Loucy (cell line): ENCODE data around the gene THOC6.

ENCODE experiments used
- H2AFZ ChIP-seq: fragments of 200-600 bp; sonication (generic); 2 replicates; pipeline ENCODE4 v1.6.0; 2016; ENCODE audit warnings: antibody characterized with exemption, mild to moderate bottlenecking, low read length, moderate library complexity
- H3F3A ChIP-seq: fragments of 200-600 bp; 2 replicates; pipeline ENCODE4 v1.6.0; 2016; ENCODE audit warnings: antibody characterized with exemption, low read depth, mild to moderate bottlenecking
- H3K27me3 ChIP-seq: fragments of 200-600 bp; sonication (generic); 2 replicates; pipeline ENCODE4 v1.6.1; 2014; ENCODE audit warnings: low read length, mild to moderate bottlenecking; ENCODE audit not compliant: insufficient read depth, poor library complexity, severe bottlenecking
- H3K36me3 ChIP-seq: fragments of 200-600 bp; sonication (generic); 2 replicates; pipeline ENCODE4 v1.6.1; 2016; ENCODE audit warnings: low read length; ENCODE audit not compliant: insufficient read depth
- H3K4me1 ChIP-seq: fragments of 200-600 bp; sonication (generic); 2 replicates; pipeline ENCODE4 v1.5.1; 2014; ENCODE audit warnings: low read length, mild to moderate bottlenecking; ENCODE audit not compliant: insufficient read depth, poor library complexity, severe bottlenecking
- H3K4me2 ChIP-seq: fragments of 200-600 bp; sonication (generic); 2 replicates; pipeline ENCODE4 v1.6.0; 2014; ENCODE audit warnings: antibody characterized with exemption, low read length, low read depth, mild to moderate bottlenecking; ENCODE audit not compliant: poor library complexity, severe bottlenecking
- H3K4me3 ChIP-seq: fragments of 200-600 bp; sonication (generic); 2 replicates; pipeline ENCODE4 v1.5.1; 2014; ENCODE audit warnings: low read length, mild to moderate bottlenecking, mixed read lengths; ENCODE audit not compliant: poor library complexity, severe bottlenecking
- H3K79me2 ChIP-seq: fragments of 200-600 bp; sonication (generic); 2 replicates; pipeline ENCODE4 v1.6.1; 2014; ENCODE audit warnings: low read length; ENCODE audit not compliant: insufficient read depth
- H3K9ac ChIP-seq: fragments of 200-600 bp; sonication (generic); 2 replicates; pipeline ENCODE4 v1.6.0; 2014; ENCODE audit warnings: mild to moderate bottlenecking, low read depth, low read length, moderate library complexity; ENCODE audit not compliant: poor library complexity, severe bottlenecking
- H3K9me2 ChIP-seq: fragments of 200-600 bp; sonication (generic); replicated peaks from 2 replicates; pipeline ENCODE4 v1.6.1; 2016; ENCODE audit warnings: low read depth, low read length, mixed read lengths
- H3K9me3 ChIP-seq: fragments of 200-600 bp; sonication (generic); 2 replicates; pipeline ENCODE4 v1.6.1; 2014; ENCODE audit warnings: mild to moderate bottlenecking, antibody characterized with exemption, low read length, low read depth; ENCODE audit not compliant: insufficient read depth
- H4K20me1 ChIP-seq: fragments of 200-600 bp; sonication (generic); 2 replicates; pipeline ENCODE4 v1.6.0; 2014; ENCODE audit warnings: antibody characterized with exemption, low read length, mild to moderate bottlenecking; ENCODE audit not compliant: insufficient read depth, poor library complexity, severe bottlenecking
- CTCF ChIP-seq: fragments of 200-600 bp; sonication (generic); conservative IDR thresholded peaks from 2 replicates; pipeline ENCODE4 v1.5.1; 2014; ENCODE audit warnings: mild to moderate bottlenecking, antibody characterized with exemption, low read length
- EZH2phosphoT487 ChIP-seq: fragments of 200-600 bp; IDR thresholded peaks from 2 replicates; pipeline ENCODE4 v1.6.1; 2018; ENCODE audit warnings: antibody characterized with exemption, mild to moderate bottlenecking, moderate library complexity, borderline replicate concordance

THOC6 gene

DNA sequence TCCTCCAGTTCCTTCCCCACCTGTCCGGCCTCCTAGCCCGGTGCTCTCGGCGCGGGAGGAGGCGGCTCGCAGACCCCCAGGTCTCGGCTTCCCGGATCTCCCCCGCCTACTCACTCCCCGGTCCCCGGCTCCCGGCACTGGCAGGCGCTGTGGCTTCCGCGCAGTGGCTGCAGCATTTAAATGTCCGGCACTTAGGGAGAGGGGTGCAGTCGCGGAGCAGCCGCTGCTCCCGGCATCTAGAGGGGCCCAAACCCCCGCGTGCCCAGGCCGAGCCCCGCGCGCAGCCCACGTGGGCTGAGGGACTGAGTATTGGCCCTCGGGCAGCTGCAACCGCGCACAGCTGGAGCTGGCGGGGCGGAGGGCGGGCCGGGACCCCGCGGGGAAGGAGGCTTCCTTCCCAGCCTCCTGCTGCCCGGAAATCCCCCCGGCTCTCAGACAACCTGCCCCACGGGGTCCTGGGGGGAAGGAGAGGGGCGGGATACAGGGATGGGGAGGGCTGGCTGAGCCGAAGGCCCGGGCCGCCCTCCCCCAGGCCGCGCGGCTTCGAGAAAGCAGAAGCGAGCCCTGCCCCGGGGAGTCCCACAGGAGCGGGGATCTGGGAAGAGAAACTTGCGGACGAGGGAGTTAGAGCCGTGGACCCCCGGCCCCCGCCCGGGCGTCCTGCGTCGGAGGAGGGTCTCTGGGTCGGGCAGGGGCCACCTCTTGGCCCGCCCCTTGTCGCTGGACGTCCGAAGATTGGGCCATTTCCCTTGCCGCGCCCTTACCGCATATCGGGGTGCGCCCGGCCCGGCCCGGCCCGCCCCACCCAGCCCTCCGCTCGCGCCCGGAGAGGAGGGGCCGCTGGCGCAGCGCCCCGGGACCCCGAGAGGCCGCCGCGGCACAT is 22.2 kb downstream of the THOC6 start, which contains the start of gene MMP25:
TSS of gene MMP25 (plus strand) at position 804 of the 883 bp plus-strand sequence. CDS start 357 bp downstream, outside the sequence.
- no peaks in the 10 kb centered on the region for H3F3A ChIP-seq
- H3K9ac ChIP-seq = no peak within 1 kb of the TSS
- H3K36me3 ChIP-seq = no peaks in the 10 kb centered on the region
- H2AFZ ChIP-seq = no peak within 1 kb of the TSS
- H3K9me3 ChIP-seq = no peaks in the 10 kb centered on the region
- H3K9me2 ChIP-seq = no peaks in the 10 kb centered on the region
- H3K4me2 ChIP-seq = peak within 1 kb of the TSS; percentile 46
- H3K79me2 ChIP-seq = no peaks in the 10 kb centered on the region
- no peaks in the 10 kb centered on the region for H3K27me3 ChIP-seq
- no peaks in the 10 kb centered on the region for H4K20me1 ChIP-seq
- peak within 1 kb of the TSS; percentile 54 for H3K4me3 ChIP-seq
- TF ChIP-seq CTCF (no peak), EZH2phosphoT487 (no peak)
- H3K4me1 ChIP-seq = no peaks in the 10 kb centered on the region

GRCh38 chr16:3046641-3047386 is 23.0 kb downstream of the THOC6 start:
- no peaks in the 10 kb centered on the region for H3F3A ChIP-seq
- no peak for TF ChIP-seq CTCF
- TF ChIP-seq EZH2phosphoT487 = no peak
- no peak overlapping the region for H3K9ac ChIP-seq
- no peak overlapping the region for H2AFZ ChIP-seq
- no peaks in the 10 kb centered on the region for H3K79me2 ChIP-seq
- H3K4me3 ChIP-seq = no peak overlapping the region
- no peaks in the 10 kb centered on the region for H4K20me1 ChIP-seq
- no peaks in the 10 kb centered on the region for H3K9me3 ChIP-seq
- no peaks in the 10 kb centered on the region for H3K36me3 ChIP-seq
- H3K9me2 ChIP-seq = no peaks in the 10 kb centered on the region
- no peaks in the 10 kb centered on the region for H3K27me3 ChIP-seq
- no peaks in the 10 kb centered on the region for H3K4me1 ChIP-seq
- no peak overlapping the region for H3K4me2 ChIP-seq

DNA sequence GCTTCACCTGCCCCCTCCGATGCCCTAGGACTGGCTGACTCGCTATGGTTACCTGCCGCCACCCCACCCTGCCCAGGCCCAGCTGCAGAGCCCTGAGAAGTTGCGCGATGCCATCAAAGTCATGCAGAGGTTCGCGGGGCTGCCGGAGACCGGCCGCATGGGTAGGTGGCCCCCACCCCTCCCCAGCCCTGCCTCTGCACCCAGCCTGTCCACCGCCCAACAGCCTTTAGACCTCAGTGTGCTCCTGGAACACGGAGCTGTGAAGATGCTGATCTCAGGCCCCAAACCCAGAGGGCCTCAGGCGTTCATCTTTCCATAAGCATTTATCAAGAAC is 23.5 kb downstream of the THOC6 start:
- no peak overlapping the region for H2AFZ ChIP-seq
- H3K4me2 ChIP-seq = no peak overlapping the region
- TF ChIP-seq EZH2phosphoT487 (no peak), CTCF (no peak)
- no peaks in the 10 kb centered on the region for H3K4me1 ChIP-seq
- no peaks in the 10 kb centered on the region for H3F3A ChIP-seq
- no peak overlapping the region for H3K4me3 ChIP-seq
- no peaks in the 10 kb centered on the region for H3K36me3 ChIP-seq
- no peaks in the 10 kb centered on the region for H4K20me1 ChIP-seq
- no peaks in the 10 kb centered on the region for H3K79me2 ChIP-seq
- H3K9ac ChIP-seq = no peak overlapping the region
- no peaks in the 10 kb centered on the region for H3K27me3 ChIP-seq
- H3K9me2 ChIP-seq = no peaks in the 10 kb centered on the region
- no peaks in the 10 kb centered on the region for H3K9me3 ChIP-seq
